Stimulated activated CD4-positive, alpha-beta T cell treated with anti-CD3 and anti-CD28 coated beads, Interleukin-2, amount 100 ng/mL, for 24 hours (primary cell): ENCODE results near the gene MAN1A1.

Experiments
- DNase-seq, 2 donors: peaks; one replicate each; pipeline ENCODE4 v3.0.0-alpha.2; 2020

Gene MAN1A1

DNA sequence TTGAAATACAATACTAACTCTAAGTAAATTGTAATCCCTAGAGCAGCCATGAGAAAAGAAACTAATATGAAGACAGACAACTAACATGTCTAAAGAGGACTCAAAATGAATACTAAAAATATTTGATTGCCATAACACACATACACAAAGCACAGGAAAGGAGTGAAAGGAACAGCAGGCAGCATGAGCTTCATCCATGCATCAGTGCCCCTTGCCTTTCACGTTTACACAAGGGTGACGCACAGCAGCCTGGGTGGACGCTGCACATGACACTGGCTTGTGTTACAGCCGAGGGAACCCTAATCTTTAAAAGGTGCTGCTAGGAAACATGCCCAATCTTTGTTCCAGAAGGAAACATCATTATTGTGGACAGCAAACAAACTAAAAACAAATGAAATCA lies 123.5 kb downstream of the MAN1A1 start:
- DNase-seq = no peak

DNA sequence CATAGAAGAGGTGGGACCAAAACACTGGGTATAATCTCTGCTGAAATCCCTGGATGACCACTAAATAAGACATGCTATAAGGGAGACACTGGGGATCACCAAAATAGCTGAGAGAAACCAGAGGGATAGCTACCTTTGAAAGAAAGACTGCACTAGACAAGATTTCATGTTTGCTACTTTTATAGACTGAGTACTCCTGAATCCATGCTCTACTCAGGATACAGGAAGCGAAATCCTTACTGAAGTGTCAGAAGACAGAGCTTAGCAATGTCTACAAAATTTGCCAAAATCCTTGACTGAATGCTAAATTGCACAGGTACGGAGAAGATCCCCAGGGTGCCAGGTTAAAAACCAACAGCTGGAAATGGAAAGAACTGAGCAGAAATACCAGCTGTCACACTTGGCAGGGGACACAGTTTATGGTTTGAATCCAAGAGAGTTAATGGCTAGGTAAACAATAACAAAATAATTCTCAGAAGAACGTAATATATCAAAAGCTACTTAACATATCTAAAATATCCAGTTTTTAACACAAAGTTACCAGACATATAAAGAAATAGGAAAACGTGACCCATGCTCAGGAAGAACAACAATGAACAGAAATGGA lies 125.4 kb downstream of the MAN1A1 start:
- no peak for DNase-seq

DNA sequence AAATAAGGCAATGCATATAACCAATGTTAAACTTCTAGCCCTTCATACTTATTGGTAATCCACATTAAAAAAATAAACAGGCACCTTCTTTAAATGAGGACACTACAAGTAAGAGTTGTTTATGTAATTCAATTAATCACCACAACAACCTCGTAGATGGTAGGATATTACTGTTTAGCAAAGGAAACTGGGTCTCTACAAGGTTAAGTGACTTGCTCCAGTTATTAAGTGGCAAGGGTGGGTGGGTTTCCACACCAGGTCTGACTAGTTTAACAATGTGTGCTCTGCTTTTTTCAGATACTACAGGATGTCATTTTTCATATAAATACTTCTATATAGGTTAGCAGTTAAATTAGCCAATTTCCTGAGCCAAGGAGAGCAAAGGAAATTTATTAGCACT lies 129.1 kb downstream of the MAN1A1 start:
- no peak for DNase-seq

DNA sequence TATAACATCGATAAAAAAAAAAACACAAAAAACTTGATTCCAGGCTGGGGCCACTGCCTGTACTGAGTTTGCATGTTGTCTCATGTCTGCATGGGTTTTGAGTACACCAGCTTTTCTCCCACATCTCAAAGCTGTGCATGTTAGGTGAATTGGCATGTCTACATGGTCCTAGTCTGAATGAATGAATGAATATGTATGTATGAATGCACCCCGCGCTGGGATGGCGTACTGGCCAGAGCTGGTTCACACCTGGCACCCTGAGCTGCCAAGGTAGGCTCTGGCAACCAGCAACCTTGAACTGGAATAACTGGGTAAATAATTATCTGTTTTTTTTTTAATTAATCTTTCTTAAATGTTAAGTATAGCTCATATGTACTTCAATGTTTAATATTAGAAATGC lies 131.0 kb downstream of the MAN1A1 start:
- DNase-seq = no peak

DNA sequence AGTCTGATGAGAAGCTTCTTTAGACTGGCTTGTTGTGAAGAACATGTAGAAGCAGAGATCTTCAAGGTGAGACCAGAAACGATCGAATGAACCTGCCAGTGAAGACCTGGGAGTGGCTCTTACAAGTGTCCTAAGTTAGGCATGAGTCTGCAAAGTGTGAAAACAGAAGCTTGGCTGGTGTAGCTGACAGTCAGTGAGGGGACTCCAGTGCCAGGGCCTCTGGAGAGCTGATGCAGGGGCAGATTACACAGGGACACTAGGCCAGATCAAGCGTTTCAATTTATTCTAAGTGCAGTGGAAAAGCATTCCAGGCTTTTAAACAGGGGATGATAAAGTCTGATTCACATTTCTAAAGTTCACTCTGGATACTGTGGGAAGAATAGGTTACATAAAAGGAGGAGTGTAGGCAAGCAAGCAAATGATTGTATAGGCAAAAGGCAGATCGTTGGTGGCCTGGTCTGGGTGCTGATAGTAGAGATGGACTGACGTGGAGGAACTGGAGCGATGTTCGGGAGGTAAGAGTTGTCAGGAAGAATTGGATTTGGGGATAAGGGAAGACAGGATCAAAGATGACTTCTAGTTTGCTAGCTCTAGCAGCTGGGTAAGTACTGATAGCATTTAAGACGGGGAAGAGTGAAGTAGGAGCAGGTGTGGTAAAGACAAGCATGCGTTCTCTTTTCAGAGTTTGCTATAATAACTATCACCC lies 133.5 kb downstream of the MAN1A1 start:
- no peak for DNase-seq

DNA sequence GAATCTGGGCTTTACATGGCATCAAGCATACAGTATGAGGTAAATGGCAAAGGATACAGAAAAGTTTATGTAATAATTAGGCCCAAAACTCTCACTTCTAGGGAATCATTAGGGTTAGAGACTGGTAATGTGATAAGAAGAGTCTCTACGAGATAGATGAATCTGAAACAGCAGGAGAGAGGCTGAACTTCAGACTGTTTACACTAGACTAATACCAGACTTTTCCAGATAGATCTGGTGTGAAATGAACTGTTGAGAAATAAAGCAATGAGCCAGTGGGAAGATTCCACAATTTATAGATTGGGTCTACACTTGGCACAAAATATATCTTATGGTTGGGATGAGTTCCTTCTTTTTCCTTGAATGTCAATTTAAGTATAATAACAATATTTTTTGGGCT lies 134.3 kb downstream of the MAN1A1 start:
- DNase-seq = no peak

DNA sequence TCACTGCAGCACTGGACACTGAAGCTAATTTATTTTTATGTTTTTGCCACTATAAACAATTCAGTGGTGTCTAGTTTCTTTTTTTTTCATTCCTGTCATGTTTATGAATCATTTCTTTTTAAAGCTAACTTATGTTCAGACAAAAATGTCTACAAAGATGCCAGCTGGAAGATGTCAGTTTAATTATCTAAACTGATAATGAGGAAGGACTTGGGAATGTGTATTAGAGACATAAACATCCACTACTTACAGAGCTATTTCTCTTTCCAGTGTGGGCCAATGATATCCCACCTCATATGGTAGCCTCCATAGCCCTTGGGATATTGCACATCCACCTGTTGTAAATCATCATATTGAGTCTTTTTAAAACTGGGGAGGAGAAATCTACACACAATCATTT lies 139.0 kb downstream of the MAN1A1 start:
- no peak for DNase-seq

DNA sequence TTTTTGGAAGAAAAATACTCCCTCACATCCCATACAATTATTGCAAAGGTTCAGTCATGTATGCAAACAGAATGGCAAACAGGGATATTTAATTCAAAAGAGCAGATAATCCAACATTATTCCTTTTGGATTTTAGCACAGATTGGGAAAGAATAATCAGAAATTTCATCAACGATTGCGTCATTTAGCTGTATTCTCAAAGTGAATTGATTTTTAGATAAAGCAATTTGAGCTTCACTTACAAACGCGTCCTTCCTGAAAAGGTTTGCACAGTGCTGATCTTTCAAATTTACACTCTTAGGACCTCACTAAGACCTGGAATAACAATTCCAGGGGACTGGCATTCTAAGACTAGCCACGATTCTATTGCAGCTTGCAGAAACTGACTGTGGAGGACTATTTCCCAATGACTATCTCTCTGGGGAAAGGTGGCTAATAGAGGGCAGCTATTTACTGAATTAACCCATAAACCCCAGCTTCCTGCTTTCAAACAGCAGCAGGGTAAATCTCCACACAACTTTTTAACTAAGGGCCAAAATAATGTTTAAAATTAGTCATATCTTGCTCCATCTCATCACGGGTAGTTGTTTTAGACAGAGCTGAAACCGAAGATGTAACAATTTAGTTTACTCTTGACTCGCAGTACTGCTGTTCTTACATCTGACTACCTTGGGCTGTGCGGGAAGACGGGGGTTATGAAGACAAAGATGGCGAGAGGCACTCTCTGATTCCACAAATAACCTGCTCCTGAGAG lies 139.9 kb downstream of the MAN1A1 start:
- DNase-seq = no peak

DNA sequence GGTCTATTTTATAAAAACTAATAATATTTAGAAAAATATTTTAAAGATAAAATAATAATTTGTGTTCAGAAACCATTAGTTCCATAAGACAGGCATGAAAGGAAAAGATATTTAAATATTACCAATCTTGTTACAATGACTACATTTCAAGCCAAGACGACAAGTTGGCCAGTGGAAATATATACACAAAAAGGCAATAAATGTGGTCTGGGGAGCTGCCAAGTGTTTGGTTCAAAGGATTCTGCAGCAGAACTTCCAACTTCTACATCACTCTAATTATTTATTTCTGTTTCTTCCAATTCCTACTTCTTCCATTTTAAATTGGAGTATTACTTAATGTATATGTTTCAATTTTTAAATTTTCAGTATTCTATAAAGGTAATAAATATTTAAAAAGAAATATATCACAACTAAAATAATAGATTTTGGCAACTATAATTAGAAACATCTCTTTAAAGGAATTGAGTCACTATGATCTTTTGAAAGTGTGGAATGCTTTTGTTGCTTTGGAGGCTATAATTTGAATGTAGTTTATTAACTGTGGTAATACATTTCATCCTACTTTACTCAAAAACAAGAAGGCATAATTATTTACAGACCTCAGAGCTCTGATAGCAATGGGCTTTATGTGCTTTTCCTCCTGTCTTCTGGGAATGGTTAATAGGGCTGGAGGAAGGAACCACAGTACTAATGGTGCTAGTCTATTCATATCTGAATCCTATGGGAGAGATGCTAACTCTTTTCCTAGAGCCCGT lies 141.4 kb downstream of the MAN1A1 start:
- no peak for DNase-seq

DNA sequence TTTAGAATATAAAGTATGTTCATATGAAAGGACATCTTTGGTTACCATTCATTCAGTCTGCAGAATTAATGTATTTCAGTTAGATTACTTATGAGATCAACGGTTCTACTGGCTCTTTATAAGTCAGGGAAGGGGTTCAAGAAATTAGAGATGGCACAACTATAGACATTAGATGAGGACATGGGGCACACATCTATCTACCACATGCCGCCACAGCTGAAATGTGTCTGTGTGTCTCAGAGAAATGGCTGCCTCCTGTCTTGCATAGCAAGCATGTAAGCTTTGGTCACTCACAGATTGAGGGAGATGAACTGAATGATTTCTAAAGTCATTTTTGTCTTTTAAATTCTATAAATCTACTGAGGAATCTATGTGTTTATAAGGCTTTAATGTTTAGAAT lies 142.2 kb downstream of the MAN1A1 start:
- no peak for DNase-seq

DNA sequence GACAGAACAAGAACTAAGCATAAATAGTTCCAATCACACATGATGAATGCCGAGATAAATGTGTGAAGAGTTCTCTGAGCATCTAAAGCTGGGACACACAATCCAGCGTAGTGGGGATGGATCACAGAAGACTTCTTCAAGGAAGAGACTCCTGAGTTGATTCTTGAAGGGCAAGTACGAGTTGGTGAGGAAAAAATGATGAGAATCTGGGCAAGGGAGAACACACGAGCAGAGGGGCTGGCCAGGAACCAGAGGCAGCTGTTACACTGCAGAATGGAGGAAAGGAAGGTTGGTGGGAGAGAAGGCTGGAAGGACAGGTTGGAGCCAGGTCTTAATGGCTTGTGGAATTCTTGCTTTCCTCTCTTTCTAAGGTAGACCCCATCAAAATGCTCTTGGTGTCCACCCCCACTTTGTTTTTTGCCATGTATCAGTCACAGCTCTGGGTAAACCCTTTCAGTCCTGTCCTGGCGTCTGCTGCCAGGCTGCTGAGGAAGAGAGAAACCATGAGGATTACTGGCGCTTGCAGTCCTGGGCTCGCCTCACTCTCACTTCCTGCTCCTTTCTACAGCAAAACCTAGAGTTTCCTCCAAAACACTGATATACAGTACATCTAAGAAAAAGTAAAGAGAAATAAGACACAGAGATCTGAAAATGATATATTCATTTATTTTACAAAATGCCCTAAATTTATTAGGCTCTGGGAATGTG lies 143.5 kb downstream of the MAN1A1 start:
- no peak for DNase-seq

DNA sequence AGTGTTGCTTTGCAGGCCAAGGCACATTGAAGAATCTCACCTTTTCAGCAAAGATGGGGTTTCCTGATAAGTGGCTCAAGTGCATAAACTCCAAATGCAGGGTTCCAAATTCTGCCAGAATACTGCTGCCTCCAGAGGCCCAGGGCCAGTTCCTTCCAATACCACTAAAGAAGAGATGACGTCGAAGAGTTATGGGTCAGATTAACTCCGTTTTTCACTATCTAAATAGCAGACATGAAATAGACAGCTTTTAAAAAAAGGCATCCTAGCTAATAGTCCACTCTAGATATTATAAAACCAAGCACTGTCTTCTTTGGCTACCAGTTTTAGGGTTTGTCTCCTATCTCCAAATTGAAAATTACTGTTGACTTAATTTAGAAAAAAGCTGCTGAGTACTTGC lies 144.8 kb downstream of the MAN1A1 start:
- no peak for DNase-seq

DNA sequence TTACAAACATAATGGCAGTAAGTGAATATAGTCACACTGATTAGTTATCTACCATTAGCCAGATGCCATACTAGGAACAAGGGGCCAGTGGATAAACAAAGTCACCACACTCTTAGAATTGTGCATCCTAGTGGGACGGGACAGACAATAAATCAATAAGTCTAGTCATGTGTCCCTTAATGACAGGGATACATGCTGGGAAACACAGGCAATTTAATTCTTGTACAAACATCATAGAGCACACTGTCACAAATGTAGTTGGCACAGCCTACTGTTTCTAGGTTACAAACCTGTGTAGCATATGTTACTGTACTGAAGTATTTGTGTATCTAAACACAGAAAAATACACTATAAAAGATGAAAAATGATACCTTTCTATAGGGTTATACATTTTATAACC lies 148.1 kb downstream of the MAN1A1 start:
- no peak for DNase-seq

DNA sequence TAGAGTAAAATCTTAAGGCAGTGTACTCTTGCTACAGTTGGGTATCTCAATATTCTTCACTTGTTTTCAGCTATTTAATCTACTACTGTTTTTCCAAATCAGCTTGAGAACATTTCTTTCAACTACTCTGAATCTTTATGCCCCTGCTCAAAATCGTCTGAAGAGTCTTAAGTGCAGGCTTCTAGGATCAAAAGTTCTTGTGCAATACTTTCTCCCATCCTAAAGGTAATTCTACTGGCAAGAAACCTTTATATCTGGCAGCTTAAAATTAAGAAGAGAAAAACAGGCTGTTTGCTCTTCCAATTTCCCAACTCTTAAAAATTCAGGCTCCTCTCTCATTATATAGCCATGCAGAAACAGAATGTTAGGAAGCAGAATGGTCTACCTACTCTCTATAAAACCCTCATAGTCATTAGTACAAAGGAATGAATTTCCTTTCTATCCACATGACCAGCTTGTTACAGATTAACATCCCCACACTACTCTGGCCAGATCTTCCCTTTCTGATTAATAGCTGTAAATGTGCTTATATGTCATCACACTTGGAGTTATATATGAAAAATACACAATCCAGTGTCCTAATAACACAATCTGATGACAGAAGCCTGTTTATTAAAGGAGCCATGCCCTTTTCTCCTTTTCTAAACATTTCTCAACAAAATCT lies 148.9 kb downstream of the MAN1A1 start:
- no peak for DNase-seq

DNA sequence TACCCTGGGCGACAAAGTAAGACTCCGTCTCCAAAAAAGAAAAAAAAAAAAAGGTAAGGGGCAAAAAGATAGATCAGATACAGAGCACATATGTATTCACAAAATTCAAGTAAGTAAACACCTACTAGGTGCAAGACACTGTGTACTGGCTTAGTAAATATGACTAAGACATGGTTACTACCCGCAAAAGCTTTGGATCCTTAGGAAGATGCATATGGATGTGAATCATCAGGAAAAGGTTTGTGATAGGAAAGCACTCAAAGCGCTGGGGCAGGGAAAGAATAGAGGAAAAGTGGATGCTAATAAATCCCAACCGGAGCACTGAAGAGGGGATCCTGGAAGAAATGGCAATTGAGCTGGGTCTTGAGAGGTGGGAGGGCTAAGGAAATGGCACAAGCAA lies 152.3 kb downstream of the MAN1A1 start:
- DNase-seq = no peak

DNA sequence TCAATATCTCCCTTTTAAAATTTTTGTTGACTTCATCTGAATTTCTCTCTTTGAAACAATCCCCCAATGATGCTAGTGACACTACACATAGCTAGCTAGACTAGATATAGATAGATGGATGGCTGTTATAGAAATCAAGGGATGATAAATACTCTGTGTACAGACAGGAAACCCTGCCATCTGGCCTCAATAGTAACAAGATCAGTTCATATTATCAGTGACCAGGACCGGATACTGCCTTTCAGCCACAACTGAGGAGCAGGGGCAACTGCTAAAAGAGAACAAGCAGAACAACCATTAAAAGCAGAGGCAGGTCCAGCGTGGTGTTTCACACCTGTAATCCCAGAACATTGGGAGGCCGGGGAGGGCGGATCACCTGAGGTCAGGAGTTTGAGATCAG lies 152.8 kb downstream of the MAN1A1 start:
- DNase-seq = no peak

DNA sequence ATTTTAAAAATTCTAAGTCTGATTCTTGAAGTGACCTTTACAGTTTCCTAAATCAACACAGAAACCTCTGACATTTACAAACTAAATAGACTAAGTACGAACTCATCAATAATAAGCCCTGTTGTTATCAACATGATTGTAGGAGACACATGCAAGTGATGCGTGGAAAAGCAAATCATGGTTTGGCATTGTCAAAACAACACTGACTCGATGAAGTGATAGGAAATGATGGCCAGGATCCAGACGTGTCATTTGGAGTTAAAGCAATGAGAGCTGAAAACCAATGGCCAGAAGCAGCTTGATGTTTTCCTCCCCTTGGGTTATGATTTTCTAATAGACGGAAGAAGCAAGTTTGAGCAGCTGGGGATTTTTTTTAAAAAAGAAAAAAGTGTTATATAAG lies 153.7 kb downstream of the MAN1A1 start:
- DNase-seq = no peak

DNA sequence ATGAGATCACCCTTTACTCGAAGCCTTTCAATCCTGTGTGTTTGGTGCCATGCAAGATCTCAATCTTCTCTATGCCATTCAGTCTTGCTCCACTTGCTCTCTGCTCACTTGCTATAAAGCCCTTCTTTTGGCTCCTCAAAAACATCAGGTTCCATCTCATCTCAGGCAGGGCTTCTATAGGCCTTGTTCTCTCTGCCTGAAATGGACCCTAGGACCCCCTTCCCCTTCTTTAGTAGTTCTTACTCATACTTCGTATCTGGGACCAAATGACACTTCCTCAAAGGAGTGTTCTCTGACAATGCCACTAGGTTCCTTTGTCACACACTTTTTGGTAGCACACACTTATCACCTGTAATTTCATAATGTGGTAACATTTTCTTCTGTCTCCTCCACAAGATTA lies 154.4 kb downstream of the MAN1A1 start:
- DNase-seq = no peak

DNA sequence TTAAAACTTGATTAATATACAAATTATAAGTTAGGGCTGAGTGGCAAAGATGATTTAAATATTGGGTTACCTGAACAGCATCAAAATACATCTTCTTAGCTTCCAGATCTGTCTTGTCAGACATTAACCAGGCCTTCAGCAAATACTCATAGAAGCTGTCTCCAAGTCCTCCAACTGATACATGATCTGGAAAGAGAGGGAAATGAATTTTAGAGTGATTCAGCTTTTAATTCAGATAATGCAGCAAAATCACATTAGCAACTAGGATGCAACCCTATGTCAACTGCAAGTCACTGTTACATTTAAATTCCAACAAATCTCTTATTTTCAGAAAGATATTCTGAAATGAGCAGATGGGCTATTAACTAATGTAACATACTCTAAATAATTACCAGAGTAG lies 155.9 kb downstream of the MAN1A1 start:
- DNase-seq = no peak

DNA sequence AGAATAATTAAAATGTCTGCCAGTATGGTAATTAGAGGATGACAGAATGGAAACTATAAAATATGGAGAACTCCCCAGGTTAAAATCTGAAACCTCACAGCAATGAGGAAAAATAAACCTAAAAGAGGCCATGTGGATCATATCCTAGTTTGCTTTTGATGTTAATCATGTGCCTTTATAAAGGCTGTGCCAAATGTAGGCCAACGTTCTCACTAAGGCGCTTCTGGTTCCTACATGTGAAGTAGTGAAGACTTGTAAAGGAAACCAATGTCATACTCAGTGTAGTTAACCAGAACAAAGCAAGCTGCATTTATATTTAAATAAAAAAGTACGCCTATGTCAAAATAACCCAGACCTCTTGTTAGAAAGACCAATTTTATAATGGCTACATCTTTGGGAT lies 157.4 kb downstream of the MAN1A1 start:
- DNase-seq = no peak

DNA sequence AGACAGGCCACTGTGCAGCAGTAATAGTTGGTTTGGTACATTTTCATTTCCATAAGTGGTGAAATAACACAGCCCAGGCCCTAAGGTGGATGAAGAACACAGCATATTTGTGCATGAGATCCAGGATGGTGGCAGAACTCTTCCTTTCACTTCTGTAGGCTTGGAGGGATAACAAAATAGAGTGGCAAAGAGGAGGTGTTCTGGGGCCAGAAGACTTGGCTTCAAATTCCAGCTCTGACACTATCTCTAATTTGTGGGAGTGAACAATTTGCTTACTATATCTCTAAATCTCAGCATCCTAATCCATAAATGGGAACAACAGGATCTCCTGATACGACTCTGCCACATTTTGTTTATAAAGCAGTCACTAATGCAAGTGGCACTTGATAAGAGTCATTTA lies 159.4 kb downstream of the MAN1A1 start:
- DNase-seq = no peak

DNA sequence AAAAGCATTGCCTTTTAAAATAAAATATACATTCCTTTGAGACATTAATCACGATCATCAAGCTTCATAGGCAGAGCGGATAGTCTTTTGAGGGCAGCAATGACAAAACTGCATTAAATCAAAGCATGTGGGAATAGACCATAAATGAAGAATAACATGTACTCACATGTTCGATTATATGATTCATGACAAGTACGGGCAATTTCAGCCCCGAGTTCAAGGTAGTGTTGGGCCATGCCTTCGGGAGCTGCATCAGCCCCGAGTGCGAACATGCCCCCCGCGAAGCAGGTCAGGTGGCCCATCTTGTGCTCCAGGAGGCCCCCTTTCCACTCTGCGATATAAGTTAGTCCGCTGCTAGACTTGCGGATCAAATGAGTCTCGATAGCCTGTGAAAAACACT lies 160.1 kb downstream of the MAN1A1 start:
- no peak for DNase-seq
